ENCODE data around the gene THADA.

Gene THADA

DNA sequence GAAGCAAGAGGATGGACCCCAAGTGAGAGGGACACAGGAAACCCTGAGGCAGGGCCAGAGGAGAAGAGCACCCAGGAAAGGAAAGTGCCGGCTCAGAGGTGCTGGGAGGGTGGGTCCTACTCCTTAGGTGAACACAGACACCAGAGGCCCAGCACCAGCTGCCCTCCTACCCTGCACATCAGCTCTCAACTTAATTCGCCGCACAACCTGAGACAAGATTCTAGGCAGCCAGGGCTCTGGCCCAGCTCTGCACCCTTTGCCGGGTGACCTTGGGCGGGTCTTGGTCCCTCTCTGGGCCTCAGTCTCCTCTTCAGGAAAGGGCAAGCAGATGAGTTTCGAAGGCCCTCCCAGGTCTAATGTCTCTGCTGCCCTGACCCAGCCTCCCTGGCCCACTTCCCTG, 397.6 kb downstream of the THADA start:
- Histone ChIP-seq H3F3A (ENCODE audit: insufficient read depth) (0 out of 2 replicates have a peak, but pooled peaks cover 5% of the 10 kb centered on the region), H3K4me2 (ENCODE audit: low read depth, low read length, poor library complexity, severe bottlenecking) (no peak overlapping the region), H3K27ac (ENCODE audit: low read depth, low read length) (no peak overlapping the region), H4K20me1 (ENCODE audit: low read depth, low read length) (no peaks in the 10 kb centered on the region), H2AFZ (ENCODE audit: low read depth, low read length, severe bottlenecking) (no peak overlapping the region), H3K9me3 (ENCODE audit: insufficient read depth, low read length) (no peaks in the 10 kb centered on the region), H3K9me2 (replicated peaks; ENCODE audit: insufficient read depth, low read length) (no peaks in the 10 kb centered on the region), H3K79me2 (ENCODE audit: insufficient read depth, low read length) (no peaks in the 10 kb centered on the region), H3K36me3 (ENCODE audit: low read length) (no peaks in the 10 kb centered on the region), H3K27me3 (ENCODE audit: low read length) (no peaks in the 10 kb centered on the region), H3K4me3 (ENCODE audit: insufficient read depth, low read length, poor library complexity, severe bottlenecking) (no peak overlapping the region), H3K9ac (ENCODE audit: low read length) (no peak overlapping the region)
- TF ChIP-seq, protein P1, sequence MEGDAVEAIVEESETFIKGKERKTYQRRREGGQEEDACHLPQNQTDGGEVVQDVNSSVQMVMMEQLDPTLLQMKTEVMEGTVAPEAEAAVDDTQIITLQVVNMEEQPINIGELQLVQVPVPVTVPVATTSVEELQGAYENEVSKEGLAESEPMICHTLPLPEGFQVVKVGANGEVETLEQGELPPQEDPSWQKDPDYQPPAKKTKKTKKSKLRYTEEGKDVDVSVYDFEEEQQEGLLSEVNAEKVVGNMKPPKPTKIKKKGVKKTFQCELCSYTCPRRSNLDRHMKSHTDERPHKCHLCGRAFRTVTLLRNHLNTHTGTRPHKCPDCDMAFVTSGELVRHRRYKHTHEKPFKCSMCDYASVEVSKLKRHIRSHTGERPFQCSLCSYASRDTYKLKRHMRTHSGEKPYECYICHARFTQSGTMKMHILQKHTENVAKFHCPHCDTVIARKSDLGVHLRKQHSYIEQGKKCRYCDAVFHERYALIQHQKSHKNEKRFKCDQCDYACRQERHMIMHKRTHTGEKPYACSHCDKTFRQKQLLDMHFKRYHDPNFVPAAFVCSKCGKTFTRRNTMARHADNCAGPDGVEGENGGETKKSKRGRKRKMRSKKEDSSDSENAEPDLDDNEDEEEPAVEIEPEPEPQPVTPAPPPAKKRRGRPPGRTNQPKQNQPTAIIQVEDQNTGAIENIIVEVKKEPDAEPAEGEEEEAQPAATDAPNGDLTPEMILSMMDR (IDR thresholded peaks at IDR 0.05; ENCODE audit: insufficient read depth, low read length, poor library complexity, severe bottlenecking) = no peak
- no peak for TF ChIP-seq EZH2phosphoT487 (conservative IDR thresholded peaks at IDR 0.05; ENCODE audit: low read length)

DNA sequence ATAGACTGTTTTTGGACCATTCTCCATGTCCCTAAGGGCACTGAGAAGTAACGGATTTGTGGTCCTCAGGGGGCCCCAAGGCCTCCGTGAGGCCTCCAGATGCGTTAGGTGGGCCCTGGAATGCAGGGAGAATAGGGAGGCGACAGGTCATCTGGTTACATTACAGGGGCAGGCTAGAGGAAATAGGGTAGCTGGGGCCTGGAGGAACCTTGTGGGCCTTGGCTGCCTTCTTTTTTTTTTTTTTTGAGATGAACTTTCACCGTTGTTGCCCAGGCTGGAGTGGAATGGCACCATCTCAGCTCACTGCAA, 398.3 kb downstream of the THADA start:
- Histone ChIP-seq H3K4me2 (ENCODE audit: low read depth, low read length, poor library complexity, severe bottlenecking) (no peak overlapping the region), H3K9me2 (replicated peaks; ENCODE audit: insufficient read depth, low read length) (no peaks in the 10 kb centered on the region), H3K36me3 (ENCODE audit: low read length) (no peaks in the 10 kb centered on the region), H3K9ac (ENCODE audit: low read length) (no peak overlapping the region), H3K4me3 (ENCODE audit: insufficient read depth, low read length, poor library complexity, severe bottlenecking) (no peak overlapping the region), H3K9me3 (ENCODE audit: insufficient read depth, low read length) (no peaks in the 10 kb centered on the region), H3K79me2 (ENCODE audit: insufficient read depth, low read length) (no peaks in the 10 kb centered on the region), H3K27me3 (ENCODE audit: low read length) (no peaks in the 10 kb centered on the region), H2AFZ (ENCODE audit: low read depth, low read length, severe bottlenecking) (no peak overlapping the region), H4K20me1 (ENCODE audit: low read depth, low read length) (no peaks in the 10 kb centered on the region), H3F3A (ENCODE audit: insufficient read depth) (0 out of 2 replicates have a peak, but pooled peaks cover 5% of the 10 kb centered on the region), H3K27ac (ENCODE audit: low read depth, low read length) (no peak overlapping the region)
- TF ChIP-seq, protein P1 (IDR thresholded peaks at IDR 0.05; ENCODE audit: insufficient read depth, low read length, poor library complexity, severe bottlenecking) = no peak
- TF ChIP-seq EZH2phosphoT487 (conservative IDR thresholded peaks at IDR 0.05; ENCODE audit: low read length) = no peak

DNA sequence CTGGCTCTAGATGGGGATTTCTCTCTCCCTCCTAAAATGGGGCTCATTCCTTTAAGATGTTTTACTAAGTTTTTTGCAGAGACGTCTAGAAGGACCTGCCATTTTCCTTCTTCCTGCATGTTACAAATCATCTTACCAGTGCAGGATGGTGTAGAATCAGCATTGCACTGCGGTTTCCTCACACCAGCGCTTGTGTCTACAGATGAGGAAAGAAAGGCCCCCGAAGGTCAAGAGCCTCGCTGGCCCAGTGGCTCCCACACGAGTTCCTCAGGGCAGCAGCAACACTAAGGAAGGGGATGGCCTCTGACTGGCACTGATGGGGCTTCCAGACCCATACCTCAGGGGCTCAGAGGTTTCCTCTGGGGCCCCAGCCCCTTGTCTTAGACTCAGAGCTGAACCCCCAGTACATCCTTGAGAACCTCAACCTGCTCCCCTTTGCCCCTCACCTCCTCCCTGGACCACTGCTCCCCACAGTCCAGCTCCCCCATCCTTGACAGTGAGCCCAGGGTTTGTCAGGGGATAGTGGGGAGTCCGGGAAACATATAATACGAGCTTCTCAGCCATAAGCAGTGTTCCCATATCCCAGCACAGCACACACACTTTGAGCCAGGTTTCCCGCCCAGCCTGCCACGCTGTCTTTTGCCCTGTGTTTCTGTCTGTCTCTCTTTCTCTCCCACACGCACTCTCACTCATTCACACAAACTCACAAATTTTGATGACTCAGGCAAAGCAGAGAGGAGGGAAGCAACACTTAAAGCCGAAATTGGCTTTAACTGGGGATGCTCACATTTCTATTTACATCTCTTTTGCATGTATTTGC, 398.9 kb downstream of the THADA start:
- H3K36me3 ChIP-seq (ENCODE audit: low read length) = no peaks in the 10 kb centered on the region
- H2AFZ ChIP-seq (ENCODE audit: low read depth, low read length, severe bottlenecking) = no peak overlapping the region
- H3K9ac ChIP-seq (ENCODE audit: low read length) = no peak overlapping the region
- no peak overlapping the region for H3K4me2 ChIP-seq (ENCODE audit: low read depth, low read length, poor library complexity, severe bottlenecking)
- H4K20me1 ChIP-seq (ENCODE audit: low read depth, low read length) = no peaks in the 10 kb centered on the region
- H3K79me2 ChIP-seq (ENCODE audit: insufficient read depth, low read length) = no peaks in the 10 kb centered on the region
- H3K9me3 ChIP-seq (ENCODE audit: insufficient read depth, low read length) = no peaks in the 10 kb centered on the region
- no peaks in the 10 kb centered on the region for H3K9me2 ChIP-seq (replicated peaks; ENCODE audit: insufficient read depth, low read length)
- 0 out of 2 replicates have a peak, but pooled peaks cover 5% of the 10 kb centered on the region for H3F3A ChIP-seq (ENCODE audit: insufficient read depth)
- no peak overlapping the region for H3K27ac ChIP-seq (ENCODE audit: low read depth, low read length)
- H3K27me3 ChIP-seq (ENCODE audit: low read length) = no peaks in the 10 kb centered on the region
- no peak for TF ChIP-seq EZH2phosphoT487 (conservative IDR thresholded peaks at IDR 0.05; ENCODE audit: low read length)
- TF ChIP-seq, protein P1 (IDR thresholded peaks at IDR 0.05; ENCODE audit: insufficient read depth, low read length, poor library complexity, severe bottlenecking) = no peak
- H3K4me3 ChIP-seq (ENCODE audit: insufficient read depth, low read length, poor library complexity, severe bottlenecking) = no peak overlapping the region
